ENCODE measurements around the gene TNC.

Gene TNC

DNA sequence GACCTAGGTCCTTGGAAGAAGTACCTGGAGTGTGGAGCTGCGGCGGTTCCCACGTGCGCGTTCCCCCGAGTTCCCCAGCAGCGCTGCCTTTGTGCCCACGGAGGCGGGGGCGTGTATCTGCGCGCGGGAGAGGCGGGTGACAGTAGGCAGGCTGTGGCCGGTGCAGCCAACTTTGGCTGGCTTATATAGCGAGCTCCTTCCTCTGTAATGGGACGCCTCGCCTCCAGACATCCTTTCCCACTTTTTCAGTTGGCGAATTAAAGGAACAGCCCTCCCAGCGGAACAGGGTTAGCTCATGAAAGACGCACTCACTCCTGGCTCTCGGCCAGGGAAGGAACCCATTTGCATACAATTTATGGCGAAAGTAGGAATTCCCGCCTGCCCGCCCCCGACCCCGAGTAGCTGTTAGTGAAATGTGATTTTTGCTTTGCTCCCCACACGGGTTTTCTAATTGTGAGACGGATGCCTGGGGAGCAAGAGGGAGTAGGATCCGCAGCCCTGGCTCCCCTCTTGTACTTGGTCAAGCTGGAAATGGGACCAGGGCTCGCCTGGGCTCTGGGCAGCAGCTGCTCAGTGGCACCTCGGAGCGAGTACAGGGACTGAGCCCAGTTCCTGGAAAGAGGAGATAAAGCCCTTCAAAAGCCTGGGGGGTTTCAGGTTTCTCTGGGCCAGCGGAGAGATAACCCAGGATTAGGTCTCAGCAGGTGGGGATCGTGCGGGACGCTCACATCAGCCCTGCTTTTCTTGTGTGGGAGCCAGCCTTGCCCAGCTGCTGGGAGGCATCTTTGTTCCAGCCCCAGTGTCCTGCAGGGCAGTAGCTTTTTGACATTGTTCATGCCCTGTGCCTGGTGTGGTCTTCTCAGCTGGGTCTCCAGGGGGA lies at the start of gene TNC:
TSS of gene TNC (minus strand) at position 159 of the 880 bp plus-strand sequence. CDS start 27,139 bp downstream, outside the sequence.
- DNase-seq (ENCODE audit: low read depth) = no peak

DNA sequence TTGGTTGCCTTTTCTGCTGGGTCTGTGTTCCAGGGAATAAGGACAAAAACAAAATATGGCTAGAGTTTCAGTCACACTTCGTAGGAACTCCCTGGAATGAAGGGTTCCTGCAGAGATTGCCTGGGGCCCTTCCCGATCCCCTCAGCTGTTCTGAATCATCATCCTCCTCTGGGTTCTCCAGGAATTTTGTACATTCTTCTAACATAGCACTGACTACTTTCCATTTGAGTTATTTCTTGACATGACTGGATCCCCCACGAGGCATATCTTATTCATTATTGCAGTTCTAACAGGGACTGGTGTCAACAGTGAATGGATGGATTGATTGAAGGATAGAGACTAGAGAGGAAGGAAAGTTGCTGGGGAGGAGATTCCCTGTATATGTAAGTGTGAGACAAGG lies 49.2 kb upstream of the TNC start:
- no peak for DNase-seq (ENCODE audit: low read depth)

DNA sequence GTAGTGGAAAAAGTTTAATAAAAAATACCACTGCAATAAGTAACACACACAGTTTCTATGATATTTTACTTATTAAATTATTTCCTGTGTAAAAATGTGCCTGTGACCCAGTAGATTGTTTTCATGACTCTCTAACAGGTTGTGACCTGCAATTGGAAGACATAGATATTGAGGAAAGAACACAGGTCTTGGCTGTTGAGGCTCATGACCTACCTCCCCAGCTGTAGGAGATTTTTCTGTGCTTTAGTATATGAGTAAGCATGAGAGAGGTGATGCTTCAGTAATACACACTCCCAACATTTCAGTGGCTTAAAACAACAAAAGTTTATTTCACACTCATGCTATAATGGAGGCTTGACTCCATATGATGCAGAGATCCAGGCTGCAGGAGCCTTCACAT lies 47.3 kb upstream of the TNC start:
- DNase-seq (ENCODE audit: low read depth) = no peak

DNA sequence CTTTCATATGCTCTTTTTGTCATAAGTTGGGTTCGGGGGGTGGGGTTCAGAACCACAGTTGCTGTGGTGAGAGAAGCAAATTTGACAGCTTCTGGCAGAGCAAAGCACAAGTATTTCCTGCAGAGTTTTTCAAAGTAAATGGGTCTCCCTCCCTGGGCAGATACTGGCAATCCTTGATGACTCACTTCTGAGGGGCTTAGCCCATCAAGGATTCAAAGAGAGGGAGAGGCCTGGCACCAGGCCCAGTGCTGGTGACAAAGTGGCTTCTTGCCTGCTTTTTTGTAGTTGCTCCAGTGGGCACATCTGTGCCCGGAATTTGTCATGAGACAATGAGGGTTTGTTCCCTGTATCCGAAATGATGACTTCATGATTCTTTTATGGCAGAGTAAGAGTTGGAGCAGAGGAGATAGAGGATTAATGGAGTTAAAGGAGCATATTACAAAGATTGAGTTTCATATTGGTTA lies 46.6 kb upstream of the TNC start:
- no peak for DNase-seq (ENCODE audit: low read depth)

DNA sequence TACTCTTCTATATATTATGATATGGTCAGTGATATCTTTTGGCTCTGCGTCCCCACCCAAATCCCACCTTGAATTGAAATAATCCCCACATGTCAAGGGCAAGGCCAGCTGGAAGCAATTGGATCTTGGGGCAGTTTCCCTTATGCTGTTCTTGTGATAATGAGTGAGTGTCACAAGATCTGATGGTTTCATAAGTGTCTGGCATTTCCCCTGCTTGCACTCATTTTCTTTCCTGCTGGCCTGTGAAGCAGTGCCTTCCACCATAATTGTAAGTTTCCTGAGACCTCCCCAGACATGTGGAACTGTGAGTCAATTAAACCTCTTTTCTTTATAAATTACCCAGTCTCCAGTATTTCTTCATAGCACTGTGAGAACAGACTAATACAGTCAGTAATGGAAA lies 45.0 kb upstream of the TNC start:
- no peak for DNase-seq (ENCODE audit: low read depth)

DNA sequence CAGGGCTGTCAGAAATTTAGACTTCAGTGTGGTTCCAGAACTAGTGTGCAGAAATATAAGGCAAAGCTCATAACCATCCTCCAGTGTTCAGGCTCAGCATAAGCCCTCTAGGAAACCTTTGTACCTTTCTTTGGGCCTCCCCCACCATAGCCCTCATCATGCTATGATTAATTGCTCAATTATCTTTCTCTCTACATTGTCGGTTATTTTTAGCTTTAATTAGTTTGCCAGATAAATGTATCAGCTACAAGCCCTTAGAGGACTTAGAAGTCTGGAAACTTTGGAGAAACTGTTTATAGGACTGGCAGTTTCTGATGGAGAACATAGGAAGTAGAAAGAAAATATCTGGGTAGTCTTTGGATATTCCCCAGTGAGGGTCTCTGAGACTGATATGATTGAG lies 43.5 kb upstream of the TNC start:
- no peak for DNase-seq (ENCODE audit: low read depth)

DNA sequence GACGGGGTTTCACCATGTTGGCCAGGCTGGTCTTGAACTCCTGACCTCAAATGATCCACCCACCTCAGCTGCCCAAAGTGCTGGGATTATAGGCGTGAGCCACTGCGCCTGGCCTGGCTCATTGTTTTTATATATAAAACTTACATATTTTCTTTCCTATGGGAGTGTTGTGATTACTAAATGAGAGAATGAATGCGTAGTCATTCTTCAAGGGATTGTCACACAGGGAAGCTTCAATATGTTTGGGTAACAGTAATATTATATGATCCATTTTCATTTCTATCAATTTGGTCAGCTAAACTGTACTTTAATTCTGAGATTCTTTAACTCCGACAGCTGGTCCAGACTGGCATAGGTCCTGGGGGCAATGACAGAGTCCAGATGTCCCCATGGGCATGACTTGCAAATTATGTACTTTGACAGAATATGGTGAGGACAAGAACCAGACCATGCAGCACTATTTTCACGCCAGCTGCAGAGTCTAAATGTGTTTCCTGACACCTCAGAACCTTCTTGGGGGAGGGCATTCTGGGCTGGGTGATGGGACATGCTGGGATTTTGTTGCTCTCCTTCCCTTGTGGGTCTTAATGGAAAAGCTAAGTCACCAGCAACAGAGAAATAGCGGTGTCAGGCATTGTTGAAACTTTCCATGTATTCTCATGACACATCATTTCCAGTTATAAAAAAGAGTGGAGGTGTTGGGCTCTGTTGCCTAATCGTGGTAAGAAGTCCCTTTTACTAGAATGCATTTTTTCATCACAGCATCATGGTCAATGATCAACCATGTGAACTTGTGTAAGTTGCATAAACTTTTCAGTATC lies 40.9 kb upstream of the TNC start:
- no peak for DNase-seq (ENCODE audit: low read depth)

DNA sequence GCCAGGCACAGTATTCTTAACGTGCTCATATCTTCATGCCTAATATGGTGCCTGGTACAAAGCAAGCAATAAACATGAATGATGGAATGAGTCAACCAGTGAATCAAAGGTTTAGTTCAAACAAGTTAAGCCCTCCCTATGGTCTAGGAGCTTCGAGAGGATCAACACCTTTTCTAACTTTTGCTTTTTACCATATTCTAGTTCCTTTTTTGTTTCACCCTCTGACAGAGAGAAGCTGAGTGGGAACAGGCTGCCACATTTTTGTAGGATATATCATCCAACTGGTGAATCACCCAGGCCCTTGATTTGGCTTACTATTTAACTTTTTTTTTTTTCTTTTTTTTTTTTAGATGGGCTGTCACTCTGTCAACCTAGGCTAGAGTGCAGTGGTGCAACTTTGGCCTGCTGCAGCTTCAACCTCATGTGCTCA lies 39.3 kb upstream of the TNC start:
- DNase-seq (ENCODE audit: low read depth) = no peak

DNA sequence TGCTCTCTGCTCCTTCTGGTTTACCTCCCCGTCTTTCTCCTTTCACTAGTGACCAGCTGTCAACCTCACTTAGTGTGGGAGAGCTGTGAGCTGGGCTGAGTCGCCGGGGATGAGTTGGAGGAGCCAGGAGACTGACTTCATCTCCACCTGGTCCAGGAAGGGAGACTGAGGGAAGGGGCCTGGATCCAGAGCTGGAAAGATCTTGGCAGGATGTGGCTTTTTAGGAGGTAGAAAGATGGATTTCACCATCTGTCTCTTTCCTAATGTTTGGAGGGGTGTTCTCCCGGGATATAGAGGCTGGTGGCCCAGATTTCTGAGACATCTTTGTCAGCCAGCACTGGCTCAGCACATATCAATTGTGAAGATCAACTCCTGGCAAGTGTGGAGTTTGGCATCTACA lies 37.1 kb upstream of the TNC start:
- DNase-seq (ENCODE audit: low read depth) = no peak

DNA sequence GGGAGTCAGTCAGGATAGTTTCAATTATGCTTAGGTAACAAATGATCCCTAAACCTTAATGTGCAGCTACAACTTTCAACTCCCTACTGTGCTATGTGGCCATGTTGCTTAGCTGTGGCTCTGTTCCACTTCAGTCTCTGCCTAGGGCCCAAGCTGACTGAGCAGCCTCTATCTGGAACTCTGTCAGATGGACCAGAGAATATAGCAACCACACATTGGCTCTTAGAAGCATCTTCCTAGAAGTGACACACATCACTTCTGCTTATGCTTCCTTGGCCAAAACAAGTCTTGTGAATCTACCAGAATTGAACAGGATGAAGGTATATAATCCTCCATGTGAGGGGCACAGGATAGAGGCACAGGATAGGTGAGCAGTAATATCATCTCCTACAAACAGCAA lies 36.7 kb upstream of the TNC start:
- DNase-seq (ENCODE audit: low read depth) = no peak

DNA sequence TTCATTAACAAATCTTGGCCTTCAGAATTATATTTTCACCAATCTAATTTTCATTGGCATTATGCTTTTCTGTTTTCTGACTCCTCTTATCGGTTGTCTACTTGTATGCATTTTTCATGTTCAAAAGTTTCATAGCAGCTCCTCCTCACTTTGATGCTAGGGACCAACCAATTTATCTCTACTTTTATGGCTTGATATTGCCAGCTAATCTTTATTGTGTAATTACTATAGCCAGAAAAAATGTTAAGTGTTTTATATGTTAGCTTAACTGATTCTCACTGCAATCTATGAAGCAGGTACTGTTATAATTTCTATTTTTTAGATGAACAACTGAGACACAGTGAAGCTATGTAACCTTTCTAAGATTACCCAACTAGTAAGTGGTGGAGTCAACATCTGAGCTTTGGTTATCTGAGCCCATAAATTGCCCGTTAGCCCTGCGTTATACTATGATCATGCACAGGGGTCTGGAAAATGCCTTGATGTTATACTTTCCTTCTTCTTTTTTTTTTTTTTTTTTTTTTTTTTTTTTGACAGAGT lies 34.4 kb upstream of the TNC start:
- DNase-seq (ENCODE audit: low read depth) = no peak

DNA sequence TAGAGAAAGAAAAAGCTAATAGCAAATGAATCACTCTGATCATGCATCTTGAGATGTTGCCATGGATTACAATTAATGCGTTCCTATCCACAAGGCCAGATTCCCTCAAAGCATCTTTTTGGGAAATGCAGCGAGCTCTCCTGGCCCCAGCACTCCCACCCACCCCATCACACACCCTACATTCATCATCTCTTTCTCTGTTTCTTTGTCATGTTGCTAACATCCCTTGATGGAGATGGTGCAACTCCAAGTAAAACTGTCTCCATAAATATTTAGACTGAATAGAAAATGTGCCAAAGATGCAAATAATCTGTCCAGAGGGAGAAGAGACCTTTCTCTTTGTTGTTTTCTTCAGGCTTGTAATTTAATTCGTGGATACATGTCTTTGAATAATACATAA lies 30.8 kb upstream of the TNC start:
- DNase-seq (ENCODE audit: low read depth) = no peak

DNA sequence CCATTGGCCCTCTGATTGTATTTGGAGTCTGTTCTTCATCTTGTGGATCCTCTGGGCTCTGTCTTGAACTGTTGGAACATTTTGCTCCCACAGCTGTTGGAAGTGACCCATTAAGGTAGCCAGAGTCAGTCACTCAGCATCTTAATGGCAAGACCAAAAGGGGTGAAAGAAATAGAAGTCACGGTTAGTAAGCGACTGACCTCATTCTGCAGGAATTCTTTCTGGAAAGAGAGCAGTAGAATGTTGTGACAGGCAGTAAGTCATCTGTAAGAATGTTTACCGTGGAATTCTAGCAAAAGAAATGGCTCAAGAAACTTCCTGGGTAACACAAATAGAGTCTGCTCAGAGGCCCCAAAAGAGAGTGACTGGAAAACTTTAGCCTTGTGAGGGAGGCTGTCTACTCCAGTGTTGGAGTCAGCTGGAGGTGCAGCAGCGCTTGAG lies 28.6 kb upstream of the TNC start:
- no peak for DNase-seq (ENCODE audit: low read depth)

DNA sequence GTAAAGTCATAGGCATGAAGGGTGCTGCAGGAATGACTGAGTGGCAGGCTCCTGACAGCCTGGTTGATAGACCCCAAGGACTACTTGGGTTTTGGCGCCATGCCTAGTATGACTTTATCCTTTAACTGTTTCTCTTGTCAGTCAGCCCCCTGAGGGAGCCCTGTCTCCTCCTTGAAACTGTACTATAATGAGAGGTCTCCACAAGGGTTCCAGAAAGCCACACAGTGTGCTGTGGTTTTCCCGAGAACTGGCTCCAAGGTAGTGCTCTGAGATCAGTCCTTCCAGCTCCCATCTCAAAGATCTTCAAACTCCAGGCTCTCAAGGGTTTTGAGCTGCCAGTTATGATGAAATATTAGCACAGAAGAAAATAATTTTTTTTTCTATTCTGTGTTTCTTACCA lies 26.7 kb upstream of the TNC start:
- no peak for DNase-seq (ENCODE audit: low read depth)

DNA sequence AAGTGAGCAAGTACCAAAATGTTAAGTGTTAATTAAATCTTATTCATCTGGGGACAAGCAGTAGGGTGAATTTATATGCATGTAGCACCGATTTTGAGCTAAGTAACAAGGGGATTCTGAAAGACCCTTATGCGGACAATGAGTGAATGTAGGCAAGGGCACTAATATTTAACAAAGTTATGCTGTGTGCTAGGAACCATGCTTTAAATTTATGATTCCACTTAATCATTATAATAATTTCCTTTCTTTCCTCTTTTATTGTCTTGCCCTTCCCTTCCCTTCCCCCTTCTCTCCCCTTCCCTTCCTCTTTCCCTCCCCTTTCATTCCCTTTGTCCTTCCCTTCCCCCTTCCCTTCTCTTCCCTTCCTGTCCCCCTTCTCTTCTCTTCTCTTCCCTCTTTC lies 25.7 kb upstream of the TNC start:
- DNase-seq (ENCODE audit: low read depth) = no peak

DNA sequence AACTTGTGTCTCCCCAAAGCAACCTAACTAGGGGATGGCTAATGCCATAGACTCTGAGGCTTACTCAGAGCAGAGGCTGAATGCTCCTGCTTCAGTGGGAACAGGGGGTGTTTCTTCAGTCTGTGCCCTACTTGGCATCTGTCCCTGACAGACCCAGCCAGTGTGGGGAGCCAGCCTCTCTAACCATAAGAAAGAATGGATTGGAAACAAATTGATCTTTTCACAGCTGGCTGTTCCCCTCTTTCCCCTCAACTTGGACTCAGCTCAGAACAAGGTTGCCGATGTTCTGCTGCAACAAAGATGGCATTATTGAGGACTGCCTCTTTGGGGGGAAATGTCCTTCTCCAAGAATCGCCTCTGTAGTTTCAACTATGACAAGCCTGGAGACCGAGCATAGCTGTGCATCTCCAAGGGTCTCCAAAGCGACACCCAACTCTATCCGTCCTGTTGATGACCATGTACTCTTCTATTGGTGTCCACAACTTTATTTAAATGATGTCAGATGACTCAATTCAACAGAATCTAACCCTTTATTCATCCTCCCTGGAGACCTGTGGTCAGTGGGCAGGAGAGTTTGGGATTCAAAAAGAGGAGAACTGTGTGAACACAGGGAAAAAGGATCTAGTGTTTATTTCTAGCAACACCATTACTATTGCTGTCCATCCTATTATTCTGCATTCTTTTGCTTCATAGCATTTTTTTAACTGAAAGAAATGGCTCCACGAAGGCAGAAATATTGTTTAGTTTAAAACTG lies 24.7 kb upstream of the TNC start:
- no peak for DNase-seq (ENCODE audit: low read depth)

DNA sequence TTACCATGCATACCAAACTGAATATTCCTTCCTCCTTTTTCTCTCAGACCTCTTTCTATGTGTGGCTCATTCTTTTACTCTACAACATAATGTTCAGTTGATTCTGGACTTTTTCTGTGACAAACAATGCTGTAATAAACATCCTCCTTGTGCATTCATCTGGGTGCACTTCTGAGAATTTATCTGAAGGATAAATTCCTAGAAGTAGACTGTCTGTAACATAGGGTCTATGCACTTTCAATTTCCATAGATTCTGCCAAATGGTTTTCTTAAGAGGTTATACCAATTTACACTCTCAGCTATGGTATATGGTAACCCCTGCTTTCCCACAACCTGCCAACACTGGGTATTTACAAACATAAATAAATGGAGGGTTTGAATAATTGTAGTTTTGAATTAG lies 24.1 kb upstream of the TNC start:
- no peak for DNase-seq (ENCODE audit: low read depth)

DNA sequence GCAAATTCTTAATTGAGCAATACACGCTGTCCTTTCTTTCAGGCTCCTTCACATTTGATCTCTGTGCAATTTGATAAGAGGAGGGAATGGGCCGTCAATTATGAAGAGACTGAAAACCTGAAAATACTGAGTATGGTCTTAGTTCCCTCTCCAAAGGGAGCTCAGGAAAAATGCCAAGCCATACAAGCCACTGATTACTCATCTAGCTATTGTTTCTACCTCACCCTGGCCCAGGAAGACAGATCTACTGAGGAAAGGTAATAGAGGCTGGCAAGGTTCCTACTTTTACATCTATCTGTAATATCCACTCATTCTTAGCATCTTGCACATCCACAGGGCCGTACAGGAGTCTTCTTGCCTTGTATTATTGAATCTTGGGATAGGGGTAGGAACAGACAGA lies 23.7 kb upstream of the TNC start:
- DNase-seq (ENCODE audit: low read depth) = no peak

DNA sequence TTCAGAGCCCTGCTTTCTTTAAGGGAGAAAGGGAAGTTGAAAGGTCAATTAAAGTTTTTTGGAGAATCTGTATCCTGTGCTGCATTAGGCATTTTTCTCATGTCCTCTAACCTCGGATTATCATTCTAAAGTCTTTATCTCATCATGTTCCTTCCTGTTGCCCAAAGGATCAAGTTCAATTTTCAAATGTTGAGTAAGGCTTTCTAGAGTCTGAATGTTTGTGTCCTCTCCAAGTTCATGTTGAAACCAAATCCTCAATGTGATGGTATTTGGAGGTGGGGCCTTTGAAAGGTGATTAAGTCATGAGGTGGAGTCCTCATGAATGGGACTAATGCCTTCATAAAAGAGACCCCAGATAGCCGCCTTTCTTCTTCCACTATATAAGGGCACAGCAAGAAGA lies 20.2 kb upstream of the TNC start:
- DNase-seq (ENCODE audit: low read depth) = no peak

DNA sequence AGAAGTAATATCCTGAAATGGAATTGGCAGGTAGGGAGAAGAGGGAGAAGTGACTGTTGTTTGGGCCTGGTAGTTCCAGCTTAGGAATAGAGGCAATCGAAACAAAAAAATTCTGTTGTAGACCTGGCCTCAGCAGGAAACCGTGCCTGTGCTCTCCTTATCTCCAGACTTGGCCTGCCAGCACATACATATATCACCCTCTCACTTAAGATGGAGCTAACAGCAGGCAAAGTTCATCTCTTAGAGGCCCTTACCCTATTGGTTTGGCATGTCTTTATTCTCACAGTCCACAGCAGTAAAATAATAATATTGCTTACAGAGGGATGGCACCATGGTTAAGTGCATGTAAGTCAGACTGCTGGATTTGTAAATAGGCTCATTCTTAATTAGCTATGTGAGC lies 19.6 kb upstream of the TNC start:
- DNase-seq (ENCODE audit: low read depth) = no peak

DNA sequence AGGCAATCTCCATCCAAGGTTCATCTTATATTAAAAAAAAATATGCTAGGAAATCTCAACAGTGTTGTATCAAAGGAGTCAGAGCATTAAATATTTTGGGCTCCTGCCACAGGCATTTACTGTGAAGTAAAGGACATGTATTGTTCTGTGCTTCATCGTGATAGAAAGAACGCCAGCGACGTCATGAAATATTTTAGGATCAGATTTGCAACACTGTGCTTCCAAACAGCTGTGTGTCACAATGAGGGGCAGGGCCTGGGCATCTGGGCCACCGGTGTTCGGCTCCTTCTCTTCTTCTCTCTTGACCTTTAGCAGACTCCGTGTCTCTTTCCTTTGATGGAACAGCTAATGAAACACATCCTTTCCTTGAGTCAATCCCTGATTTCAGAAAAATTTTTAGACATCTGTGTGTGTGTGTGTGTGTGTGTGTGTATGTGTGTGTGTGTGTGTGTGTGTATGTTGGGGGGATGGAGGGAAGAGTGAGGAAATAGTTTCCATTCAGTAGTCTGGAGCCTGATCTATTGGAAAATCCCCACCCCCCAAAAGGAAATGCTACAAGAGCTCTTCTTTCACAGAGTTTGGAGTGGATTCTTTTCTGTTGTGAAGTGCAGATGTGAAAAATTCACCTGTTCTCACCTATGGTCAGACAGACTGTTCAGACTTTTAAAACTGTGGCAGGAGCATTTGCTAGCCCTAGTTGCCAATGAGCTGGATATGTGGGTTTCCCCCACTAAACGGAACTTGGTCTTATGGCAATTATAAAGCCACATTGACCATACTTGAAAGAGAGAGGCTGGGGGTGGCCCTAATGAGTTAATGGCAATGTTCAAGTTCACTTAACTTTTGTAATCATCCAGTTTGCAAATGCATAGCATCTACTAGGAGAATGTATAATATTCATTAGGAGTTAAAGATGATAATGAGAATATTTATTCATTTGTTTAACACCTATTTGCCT lies 18.1 kb upstream of the TNC start:
- DNase-seq (ENCODE audit: low read depth) = no peak
